ENCODE measurements around the gene GRID2IP.

- TF ChIP-seq CTCF (conservative IDR thresholded peaks at IDR 0.05): no peak
- TF ChIP-seq ZFX (IDR thresholded peaks at IDR 0.05): no peak
Measured at GRCh38 chr7:6545398-6546126, 5.7 kb downstream of the GRID2IP start.

Data from C4-2B (cell line).